ENCODE results near the gene KMT2E.
"Not testable (repeated sequence)": the region's sequence is repeated elsewhere in the genome, so short reads cannot be mapped to it uniquely, and the experiment has no call there.

Gene KMT2E

GRCh38 chr7:105027176-105027853 lies 13.3 kb downstream of the KMT2E start:
- no peak for DNase-seq

DNA sequence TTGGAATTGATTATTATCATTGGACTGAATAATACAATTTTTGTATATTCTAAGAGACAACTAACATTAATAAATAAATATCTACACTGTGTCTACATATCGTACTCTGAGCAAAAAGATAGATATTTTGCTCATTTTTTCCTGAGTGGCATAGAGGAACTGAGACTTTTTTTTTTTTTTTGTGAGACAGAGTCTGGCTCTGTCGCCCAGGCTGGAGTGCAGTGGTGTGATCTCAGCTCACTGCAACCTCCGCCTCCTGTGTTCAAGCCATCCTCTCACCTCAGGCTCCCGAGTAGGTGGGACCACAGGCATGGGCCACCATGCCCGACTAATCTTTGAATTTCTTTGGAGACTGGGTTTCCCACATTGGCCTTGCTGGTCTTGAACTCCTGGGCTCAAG lies 14.0 kb downstream of the KMT2E start:
- DNase-seq = no peak

GRCh38 chr7:105028941-105029340 lies 14.9 kb downstream of the KMT2E start:
- DNase-seq = not testable (repeated sequence)

- no peak for DNase-seq
Observed at GRCh38 chr7:105030447-105030846, 16.4 kb downstream of the KMT2E start.

DNA sequence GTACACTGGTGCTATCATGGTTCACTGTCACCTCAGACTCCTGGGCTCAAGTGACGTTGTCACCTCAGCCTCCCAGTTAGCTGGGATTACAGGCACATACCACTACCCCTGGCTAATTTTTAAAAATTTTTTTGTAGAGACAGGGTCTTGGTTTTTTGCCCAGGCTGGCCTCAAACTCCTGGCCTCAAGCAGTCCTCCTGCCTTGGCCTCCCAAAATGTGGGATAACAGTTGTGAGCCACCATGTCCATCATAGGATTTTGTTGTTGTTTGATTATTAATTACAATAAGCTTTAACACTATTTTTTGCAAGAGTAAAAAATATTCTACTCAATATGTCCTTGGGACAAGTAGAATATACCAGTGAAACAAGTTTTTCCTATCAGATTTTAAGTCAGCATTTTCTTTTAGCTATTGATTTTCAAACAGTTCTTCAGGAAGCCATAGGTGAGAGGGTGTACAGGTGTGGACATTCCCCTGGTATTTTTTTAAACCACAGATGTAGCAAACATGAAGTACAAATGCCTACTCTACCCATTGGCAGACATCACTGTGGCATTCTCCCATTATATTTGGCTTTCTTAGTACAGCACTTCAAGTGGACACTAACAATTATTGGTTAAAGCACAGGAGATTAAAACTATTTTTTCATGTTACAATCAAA lies 18.7 kb downstream of the KMT2E start:
- DNase-seq = no peak

GRCh38 chr7:105035349-105035748 lies 21.3 kb downstream of the KMT2E start:
- DNase-seq = no peak

- no peak for DNase-seq
Observed at GRCh38 chr7:105036217-105037168, 22.5 kb downstream of the KMT2E start.

DNA sequence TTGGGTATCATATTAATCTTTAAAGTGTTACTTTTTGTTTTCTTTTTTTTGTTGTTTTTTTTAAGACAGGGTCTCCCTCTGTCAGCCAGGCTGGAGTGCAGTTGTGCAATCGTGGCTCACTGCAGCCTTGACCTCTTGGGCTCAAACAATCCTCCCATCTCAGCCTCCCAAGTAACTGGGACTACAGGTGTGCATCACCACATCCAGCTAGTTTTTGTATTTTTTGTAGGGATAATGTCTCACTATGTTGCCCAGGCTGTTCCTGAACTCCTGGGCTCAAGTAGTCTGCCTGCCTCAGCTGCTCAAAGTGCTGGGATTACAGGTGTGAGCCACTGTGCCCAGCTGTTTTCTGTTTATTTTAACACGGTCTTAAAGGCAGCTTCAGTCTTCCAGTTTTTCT lies 23.3 kb downstream of the KMT2E start:
- no peak for DNase-seq

- no peak for DNase-seq
Observed at GRCh38 chr7:105044449-105045070, 30.6 kb downstream of the KMT2E start.

- no peak for DNase-seq
Observed at GRCh38 chr7:105046414-105046813, 32.4 kb downstream of the KMT2E start.

DNA sequence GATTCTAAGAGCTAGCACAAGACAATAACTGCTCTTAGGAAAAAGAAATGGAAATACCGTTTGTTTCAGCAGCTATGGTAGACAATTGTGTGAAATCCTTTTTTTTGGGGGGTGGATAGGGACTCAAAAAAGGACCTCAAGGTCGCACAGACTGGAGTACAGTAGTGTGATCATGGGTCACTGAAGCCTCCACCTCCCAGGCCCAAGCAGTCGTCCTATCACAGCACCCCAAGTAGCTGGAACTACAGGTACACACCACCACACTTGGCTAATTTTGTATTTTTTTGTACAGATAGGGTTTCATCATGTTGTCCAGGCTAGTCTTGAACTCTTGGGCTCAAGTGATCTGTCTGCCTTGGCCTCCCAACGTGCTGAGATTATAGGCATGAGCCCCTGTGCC lies 33.9 kb downstream of the KMT2E start:
- no peak for DNase-seq

- no peak for DNase-seq
Observed at GRCh38 chr7:105050493-105050892, 36.5 kb downstream of the KMT2E start.

DNA sequence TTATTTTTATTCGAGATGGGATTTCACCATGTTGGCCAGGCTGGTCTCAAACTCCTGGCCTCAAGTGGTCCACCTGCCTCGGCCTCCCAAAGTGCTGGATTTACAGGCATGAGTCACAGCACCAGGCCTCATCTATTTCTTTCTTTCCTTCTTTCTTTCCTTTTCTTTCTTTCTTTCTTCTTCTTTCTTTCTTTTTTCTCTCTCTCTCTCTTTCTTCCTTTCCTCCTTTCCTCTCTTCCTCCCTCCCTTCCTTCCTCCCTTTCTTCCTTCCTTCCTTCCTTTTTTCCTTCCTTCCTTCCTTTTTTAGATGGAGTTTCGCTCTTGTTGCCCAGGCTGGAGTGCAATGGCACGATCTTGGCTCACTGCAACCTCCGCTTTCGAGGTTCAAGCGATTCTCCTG lies 36.9 kb downstream of the KMT2E start:
- DNase-seq = not testable (repeated sequence)

- DNase-seq = no peak
Observed at GRCh38 chr7:105055084-105055483, 41.1 kb downstream of the KMT2E start.

DNA sequence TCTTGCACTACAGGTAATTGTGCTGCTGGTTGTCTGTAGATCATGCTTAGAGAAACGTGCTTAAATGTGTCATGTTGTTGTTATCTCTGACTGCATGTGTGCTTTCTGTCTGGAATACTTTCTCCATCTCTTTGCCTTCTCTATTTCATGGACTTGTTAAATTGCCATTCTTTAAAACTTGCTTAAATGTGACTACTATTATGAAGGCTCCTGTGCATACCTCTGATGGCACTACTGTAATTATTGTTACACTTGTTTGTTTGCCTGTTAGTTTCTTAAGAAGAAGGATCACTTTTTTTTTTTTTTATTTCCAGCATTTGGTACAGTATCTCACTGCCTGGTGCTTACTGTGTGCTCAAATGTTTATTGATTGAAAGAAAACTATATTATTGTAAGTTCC lies 41.6 kb downstream of the KMT2E start:
- DNase-seq = no peak

DNA sequence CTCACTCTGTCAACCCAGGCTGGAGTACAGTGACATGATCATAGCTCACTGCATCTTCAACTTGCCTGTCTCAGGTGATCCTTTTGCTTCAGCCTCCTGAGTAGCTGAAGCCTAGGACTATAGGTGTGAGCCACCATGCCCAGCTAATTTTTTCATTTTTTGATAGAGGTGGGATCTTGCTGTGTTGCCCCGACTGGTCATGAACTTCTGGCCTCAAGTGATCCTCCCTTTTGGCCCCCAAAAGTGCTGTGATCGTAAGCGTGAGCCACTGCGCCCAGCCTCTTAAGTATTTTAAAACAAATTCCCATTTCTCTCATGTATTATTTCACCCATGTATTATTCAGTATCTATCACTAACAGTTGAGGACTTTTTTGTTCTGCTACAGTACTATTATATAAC lies 43.5 kb downstream of the KMT2E start:
- no peak for DNase-seq

- no peak for DNase-seq
Observed at GRCh38 chr7:105060437-105060836, 46.4 kb downstream of the KMT2E start.

GRCh38 chr7:105060923-105061322 lies 46.9 kb downstream of the KMT2E start:
- DNase-seq = no peak

DNA sequence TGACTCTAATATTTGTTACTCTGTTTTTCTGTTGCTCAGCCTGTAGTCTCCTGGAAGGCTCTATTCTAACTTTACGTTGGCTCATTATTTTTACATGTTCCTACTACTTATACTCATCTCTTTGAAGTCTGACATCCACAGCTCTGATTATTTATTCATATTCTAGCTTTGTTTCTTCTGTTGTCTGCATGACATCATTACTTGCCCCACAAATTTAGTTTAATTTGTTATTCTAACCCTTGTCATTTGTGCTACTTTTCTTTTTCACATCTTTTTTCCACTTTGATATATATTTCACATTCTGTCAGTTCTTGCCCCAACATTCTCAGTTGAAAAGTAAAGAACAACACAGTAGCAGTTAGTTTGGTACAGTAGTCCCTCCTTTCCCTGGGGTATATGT lies 51.1 kb downstream of the KMT2E start:
- no peak for DNase-seq

- DNase-seq = no peak
Observed at GRCh38 chr7:105067691-105068090, 53.7 kb downstream of the KMT2E start.

- no peak for DNase-seq
Observed at GRCh38 chr7:105068886-105069285, 54.9 kb downstream of the KMT2E start.

DNA sequence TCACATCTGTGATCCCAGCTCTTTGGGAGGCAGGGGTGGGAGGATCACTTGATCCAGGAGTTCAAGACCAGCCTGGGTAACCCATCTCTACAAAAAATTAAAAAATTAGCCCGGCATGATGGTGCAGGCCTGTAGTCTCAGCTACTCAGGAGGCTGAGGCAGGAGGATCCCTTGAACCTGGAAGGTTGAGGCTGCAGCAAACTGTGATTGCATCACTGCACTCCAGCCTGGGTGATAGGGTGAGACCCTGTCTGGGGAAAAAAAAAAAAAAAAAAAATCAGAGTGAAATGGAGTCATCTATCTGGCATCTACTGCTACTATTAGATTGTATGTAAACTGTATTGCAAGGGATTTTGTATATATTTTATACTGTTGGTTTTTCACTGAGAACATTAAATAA lies 59.1 kb downstream of the KMT2E start:
- DNase-seq = no peak

GRCh38 chr7:105079348-105079747 lies 65.3 kb downstream of the KMT2E start:
- DNase-seq = no peak

Measured in CD4-positive, alpha-beta T cell treated with Interleukin-17A for 4 hours (primary cell).